Measurements from ENCODE around the gene LDLRAD1. TPM values are rescaled to one million over a fixed set of nuclear protein-coding genes. Genes with fewer than 3 reads are reported as not detected.
"Not testable (repeated sequence)": the region's sequence is repeated elsewhere in the genome, so short reads cannot be mapped to it uniquely, and the experiment has no call there.

The LDLRAD1 gene
- total and polyA plus RNA-seq, 2 of the 13 experiments (the other 11 are each of a cell fraction or from before 2014, with no cell fraction given), result 2.5 to 14.0 TPM

DNA sequence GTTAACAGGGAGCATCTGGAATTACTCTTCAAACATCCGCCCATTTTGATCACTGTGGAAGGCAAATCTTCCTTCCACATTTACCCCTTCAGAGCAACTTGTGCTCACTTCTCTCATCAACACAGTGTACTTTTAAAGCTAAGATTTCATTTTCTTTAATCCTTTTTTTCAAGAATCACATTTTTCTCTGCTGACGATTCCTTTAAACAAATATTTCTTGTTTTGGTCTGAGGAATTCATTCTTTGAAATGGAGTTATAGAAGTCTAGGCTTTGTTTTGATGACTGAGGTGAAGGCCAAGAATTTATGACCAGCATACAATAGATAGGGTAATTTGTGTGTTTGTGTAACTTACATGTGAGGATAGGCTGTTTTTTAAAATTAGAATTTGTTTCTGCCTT is 46.3 kb downstream of the LDLRAD1 start:
- no peaks in the 10 kb centered on the region for H3K79me2 ChIP-seq (ENCODE audit: insufficient read depth, low read length)
- POLR2A ChIA-PET, result no interaction called here
- H3K9ac ChIP-seq (ENCODE audit: insufficient read depth, low read depth, low read length), result no peak overlapping the region
- TF ChIP-seq, protein P1, sequence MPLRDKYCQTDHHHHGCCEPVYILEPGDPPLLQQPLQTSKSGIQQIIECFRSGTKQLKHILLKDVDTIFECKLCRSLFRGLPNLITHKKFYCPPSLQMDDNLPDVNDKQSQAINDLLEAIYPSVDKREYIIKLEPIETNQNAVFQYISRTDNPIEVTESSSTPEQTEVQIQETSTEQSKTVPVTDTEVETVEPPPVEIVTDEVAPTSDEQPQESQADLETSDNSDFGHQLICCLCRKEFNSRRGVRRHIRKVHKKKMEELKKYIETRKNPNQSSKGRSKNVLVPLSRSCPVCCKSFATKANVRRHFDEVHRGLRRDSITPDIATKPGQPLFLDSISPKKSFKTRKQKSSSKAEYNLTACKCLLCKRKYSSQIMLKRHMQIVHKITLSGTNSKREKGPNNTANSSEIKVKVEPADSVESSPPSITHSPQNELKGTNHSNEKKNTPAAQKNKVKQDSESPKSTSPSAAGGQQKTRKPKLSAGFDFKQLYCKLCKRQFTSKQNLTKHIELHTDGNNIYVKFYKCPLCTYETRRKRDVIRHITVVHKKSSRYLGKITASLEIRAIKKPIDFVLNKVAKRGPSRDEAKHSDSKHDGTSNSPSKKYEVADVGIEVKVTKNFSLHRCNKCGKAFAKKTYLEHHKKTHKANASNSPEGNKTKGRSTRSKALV (CRISPR knock-in tag; IDR thresholded peaks at IDR 0.05), result no peak
- no peak for TF ChIP-seq WIZ (CRISPR knock-in tag; IDR thresholded peaks at IDR 0.05)
- FAIRE-seq (no peak), DNase-seq (ENCODE audit: low spot score) (no peak), ATAC-seq (no peak)
- no TSS peak for BruUV-seq (replicated peaks)
- H3K9me3 ChIP-seq (ENCODE audit: low read length), result no peaks in the 10 kb centered on the region
- H3K4me2 ChIP-seq (ENCODE audit: low read depth, low read length), result no peak overlapping the region
- H4K20me1 ChIP-seq (ENCODE audit: insufficient read depth, low read length), result no peaks in the 10 kb centered on the region
- CTCF ChIA-PET (ENCODE audit: low intra/inter-chr PET ratio, low total read pairs), result no interaction called here
- H3K4me1 ChIP-seq (ENCODE audit: insufficient read depth, low read length), result peaks cover 21% of the 10 kb centered on the region
- H2AFZ ChIP-seq (ENCODE audit: low read length), result no peak overlapping the region
- no peak overlapping the region for H3K27ac ChIP-seq (ENCODE audit: extremely low read length, insufficient read depth, low read length)
- intact Hi-C loops (cut with micrococcal nuclease; ENCODE audit: unreplicated experiment) (no loop called here), in situ Hi-C loops (cut with HindIII; ENCODE audit: extremely low pct_ligation_motif_present, low pct_unique_long_range_greater_than_20kb) (no loop called here)
- H3K4me3 ChIP-seq (replicated peaks in 1 of 3; ENCODE audit: insufficient read depth in 1 of 3, low read depth in 2 of 3, low read length in 3 of 3), result no peak overlapping the region
- peaks cover 3 to 8% of the 10 kb centered on the region in 2 experiments; a peak in 2 of 5 replicates for H3K36me3 ChIP-seq (replicated peaks in 1 of 2; ENCODE audit: control insufficient read depth in 1 of 2, insufficient read depth in 2 of 2, low read length in 2 of 2)
- H3K27me3 ChIP-seq (ENCODE audit: control insufficient read depth in 1 of 2, insufficient read depth in 2 of 2, low read length in 2 of 2), result no peaks in the 10 kb centered on the region
- WGBS (ENCODE audit: low lambda C conversion rate), result 91% methylated on average over 2 of the region's 2 CpGs

DNA sequence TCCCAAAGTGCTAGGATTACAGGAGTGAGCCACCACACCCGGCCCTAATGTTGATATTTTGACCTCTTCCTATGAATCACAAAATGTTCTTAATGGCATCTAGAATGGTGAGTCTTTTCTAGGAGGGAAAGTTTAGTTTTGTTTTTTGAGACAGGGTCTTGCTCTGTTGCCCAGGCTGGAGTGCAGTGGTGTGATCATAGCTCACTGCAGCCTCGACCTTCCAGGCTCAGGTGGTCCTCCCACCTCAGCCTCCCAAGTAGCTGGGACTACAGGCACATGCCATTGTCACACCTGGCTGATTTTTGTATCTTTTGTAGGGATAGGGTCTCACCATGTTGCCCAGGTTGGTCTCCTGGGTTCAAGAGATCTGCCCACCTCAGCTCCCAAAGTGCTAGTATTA is 48.7 kb downstream of the LDLRAD1 start:
- H3K27me3 ChIP-seq (ENCODE audit: control insufficient read depth in 1 of 2, insufficient read depth in 2 of 2, low read length in 2 of 2); CTCF ChIA-PET (ENCODE audit: low intra/inter-chr PET ratio, low total read pairs); H3K9me3 ChIP-seq (ENCODE audit: low read length); H2AFZ ChIP-seq (ENCODE audit: low read length); DNase-seq (ENCODE audit: low spot score); H3K79me2 ChIP-seq (ENCODE audit: insufficient read depth, low read length); BruUV-seq (replicated peaks); H4K20me1 ChIP-seq (ENCODE audit: insufficient read depth, low read length); H3K4me3 ChIP-seq (replicated peaks in 1 of 3; ENCODE audit: insufficient read depth in 1 of 3, low read depth in 2 of 3, low read length in 3 of 3); POLR2A ChIA-PET; H3K4me2 ChIP-seq (ENCODE audit: low read depth, low read length); FAIRE-seq; H3K27ac ChIP-seq (ENCODE audit: extremely low read length, insufficient read depth, low read length); H3K9ac ChIP-seq (ENCODE audit: insufficient read depth, low read depth, low read length); in situ Hi-C loops (cut with HindIII; ENCODE audit: extremely low pct_ligation_motif_present, low pct_unique_long_range_greater_than_20kb); ATAC-seq; intact Hi-C loops (cut with micrococcal nuclease; ENCODE audit: unreplicated experiment): not testable (repeated sequence)
- H3K4me1 ChIP-seq (ENCODE audit: insufficient read depth, low read length), result peaks cover 31% of the 10 kb centered on the region
- H3K36me3 ChIP-seq (replicated peaks in 1 of 2; ENCODE audit: control insufficient read depth in 1 of 2, insufficient read depth in 2 of 2, low read length in 2 of 2), result peaks cover 3 to 12% of the 10 kb centered on the region in 2 experiments; a peak in 2 of 5 replicates
- WGBS (ENCODE audit: low lambda C conversion rate), result 97% methylated on average over 2 of the region's 2 CpGs

Data from HepG2 (cell line).